NCI-H226 (cell line): ENCODE results near the gene CYP39A1.

Experiments used
- DNase-seq: peaks from one replicate; pipeline ENCODE4 v3.0.0-alpha.2; 2015

The CYP39A1 gene

DNA sequence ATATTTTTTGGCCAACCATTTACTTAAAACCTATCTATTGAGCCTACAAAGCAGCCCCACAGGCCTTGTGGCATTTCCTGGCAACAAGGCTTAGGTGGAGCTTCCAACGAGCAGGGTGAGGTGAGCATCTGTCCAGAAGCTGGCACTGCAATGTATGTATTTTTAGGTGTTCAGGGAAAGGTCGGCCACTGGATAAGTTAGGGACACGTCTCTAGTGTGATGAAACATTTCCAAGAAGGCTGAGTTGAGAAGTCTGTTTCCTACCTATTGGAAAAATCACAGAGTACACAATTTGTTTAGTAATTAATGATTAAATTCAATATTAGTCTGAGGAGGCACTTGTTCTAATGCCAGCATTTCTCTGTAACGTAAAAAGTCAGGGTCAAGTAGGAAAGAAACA, 143.6 kb downstream of the CYP39A1 start:
- DNase-seq = no peak

DNA sequence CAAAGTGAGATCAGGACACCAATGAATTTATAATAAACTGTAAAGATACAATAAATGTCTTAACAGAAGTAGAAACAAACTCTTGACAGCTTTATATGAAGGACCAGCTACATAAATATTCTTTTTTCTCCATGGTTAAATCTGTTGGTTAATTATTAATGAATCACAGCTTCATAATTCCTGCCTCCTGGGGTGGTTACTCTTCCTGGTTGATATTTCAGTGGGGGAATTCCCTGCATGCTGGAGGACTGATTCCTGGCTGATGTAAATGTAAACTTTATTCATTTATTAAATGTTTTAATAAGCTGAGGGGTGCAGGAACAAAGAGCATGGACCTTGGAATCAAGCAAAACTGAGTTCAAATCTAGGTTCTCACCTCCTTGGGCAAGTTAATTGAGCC, 145.2 kb downstream of the CYP39A1 start:
- no peak for DNase-seq

DNA sequence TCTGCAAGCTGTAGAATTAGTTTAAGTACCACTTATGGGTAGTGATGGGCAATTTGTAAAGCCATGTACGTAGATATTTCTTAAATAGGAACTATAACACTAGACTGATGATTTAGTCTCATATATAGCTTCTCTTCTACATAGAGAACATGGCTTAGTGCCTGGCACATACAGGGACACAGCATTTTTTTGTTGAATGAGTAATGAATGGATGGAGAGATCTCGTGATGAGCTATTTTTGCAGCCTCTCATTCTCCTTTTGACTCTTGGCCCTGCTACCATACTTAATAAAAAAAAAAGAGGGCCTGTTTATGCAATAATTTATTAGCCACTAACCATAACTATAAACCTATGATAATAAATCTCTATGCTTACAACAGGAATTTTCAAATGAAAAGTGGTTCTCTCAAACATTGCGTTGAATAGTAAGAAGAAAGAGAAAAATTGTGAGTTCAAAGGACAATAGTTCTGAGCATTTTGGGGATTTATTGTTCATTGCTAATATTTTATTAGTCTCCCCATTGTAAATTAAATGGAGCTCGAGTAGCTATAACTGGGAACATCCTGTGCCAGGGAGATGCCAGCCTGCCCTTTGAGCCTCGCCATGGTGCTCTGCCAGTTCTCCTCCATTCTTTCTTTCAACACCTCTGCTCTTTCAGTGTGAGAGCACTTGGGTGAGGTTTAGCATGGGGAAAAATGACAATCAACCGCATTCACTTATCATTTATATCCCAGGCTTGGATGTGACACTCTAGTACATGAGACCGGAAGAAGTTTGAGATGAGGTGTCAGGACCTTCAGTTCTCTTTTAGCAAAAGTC, 146.7 kb downstream of the CYP39A1 start:
- DNase-seq = no peak

GRCh38 chr6:46504242-46504641, 148.4 kb downstream of the CYP39A1 start:
- DNase-seq = no peak

DNA sequence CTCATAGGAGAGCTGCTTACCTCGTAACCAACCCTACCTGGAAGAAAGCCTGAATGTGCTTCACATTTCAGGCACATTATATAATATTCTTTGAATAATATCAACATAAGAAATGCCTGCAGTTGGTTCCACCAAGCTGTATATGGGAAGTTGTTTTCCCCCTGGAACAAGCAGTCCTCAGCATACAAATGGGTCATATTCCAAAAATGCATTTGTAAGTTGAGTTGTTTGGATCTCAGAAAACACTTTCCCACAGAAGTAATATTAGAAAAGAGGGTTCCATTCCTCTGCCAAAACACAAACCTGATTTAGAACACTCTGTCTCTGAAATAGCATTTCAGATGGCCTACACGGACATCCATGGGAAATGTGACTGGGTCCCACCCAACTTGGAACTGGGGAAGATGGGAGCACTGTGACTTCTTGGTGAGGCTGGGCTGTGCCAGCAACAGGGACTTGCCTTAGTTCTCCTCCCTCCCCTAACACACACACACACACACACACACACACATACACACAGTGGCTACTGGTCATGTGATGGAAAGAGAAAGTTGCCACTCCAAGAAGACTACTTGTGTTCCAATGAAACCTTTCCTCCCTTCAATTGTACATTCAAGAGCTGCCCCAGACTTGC, 150.0 kb downstream of the CYP39A1 start:
- DNase-seq = no peak

DNA sequence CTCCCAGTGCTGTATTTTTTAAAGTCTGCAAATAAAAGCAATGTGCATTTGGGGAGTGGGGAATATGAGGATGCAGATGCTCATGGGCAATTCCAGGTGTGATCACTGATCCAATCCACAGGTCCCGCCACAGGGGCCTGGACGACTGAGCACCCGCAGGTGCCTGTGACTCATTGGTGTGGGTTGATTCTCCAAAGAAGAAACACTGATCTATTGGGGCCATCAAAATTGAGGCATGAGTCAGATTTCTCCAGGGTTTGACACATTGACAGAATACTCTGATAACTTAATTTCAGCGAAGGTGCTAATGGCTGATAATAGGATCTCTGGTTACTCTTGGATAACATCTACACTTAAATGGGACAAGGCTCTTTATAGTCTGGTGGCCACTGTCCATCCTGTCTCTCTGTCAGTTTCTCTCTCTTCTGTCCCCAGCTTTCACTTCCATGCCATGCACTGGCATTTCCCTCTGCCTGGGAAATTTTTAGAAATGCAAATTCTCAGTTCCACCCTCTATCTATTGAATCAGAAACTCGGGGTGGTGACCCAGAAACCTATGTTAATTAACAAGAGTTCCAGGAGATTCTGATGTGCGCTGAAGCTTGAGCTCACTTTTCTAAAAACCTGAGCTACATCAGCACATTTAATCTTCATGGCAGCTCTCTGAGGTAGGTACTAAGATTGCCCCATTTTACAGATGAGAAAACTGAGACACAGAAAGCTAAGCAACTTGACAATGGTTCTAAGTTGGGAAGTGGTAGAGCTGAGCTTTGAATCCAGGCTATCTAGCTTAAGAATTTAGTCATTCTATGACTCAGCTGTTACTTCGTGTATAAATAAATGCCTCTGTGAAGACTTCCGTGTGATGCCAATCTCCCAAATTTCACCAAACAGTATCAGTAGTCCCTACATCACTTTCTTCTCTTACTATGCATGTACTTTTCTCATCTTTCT, 151.2 kb downstream of the CYP39A1 start:
- no peak for DNase-seq

GRCh38 chr6:46500382-46500781, 152.2 kb downstream of the CYP39A1 start:
- DNase-seq = no peak
